K562 (cell line): Measurements from ENCODE around the gene TXNL4A. TPM values are rescaled to one million over a fixed set of nuclear protein-coding genes. Genes with fewer than 3 reads are reported as not detected.

ENCODE experiments used
- GABPB1 ChIP-seq: sonication (generic); formaldehyde crosslinking; IDR thresholded peaks from 2 replicates; pipeline ENCODE4 v1.8.0; 2022; ENCODE audit warnings: mild to moderate bottlenecking, missing genetic modification reagents
- HOXB6 ChIP-seq: fragments of 250-450 bp; sonication (Bioruptor Pico); IDR thresholded peaks from 2 replicates; pipeline ENCODE4 v1.5.1; 2022; ENCODE audit warnings: mild to moderate bottlenecking, borderline replicate concordance
- MAFK ChIP-seq: IDR thresholded peaks from 2 replicates; pipeline ENCODE4 v1.6.1; 2011; ENCODE audit warnings: low read length, improper control_type of control experiment
- MGA ChIP-seq: fragments of 450-650 bp; IDR thresholded peaks from 2 replicates; pipeline ENCODE4 v1.6.1; 2016; ENCODE audit warnings: mild to moderate bottlenecking, moderate library complexity
- NKRF ChIP-seq: fragments of 450-650 bp; IDR thresholded peaks from 2 replicates; pipeline ENCODE4 v1.6.1; 2016; ENCODE audit warnings: borderline replicate concordance
- POLR2G ChIP-seq: fragments of 200-400 bp; formaldehyde crosslinking; IDR thresholded peaks from 2 replicates; pipeline ENCODE4 v1.6.1; 2017; ENCODE audit warnings: low read depth, mild to moderate bottlenecking, antibody characterized with exemption, low read length, moderate library complexity
- SNIP1 ChIP-seq: fragments of 450-650 bp; IDR thresholded peaks from 2 replicates; pipeline ENCODE4 v1.7.1; 2017; ENCODE audit warnings: low read depth, mild to moderate bottlenecking
- ZNF316 ChIP-seq: fragments of 450-650 bp; IDR thresholded peaks from 2 replicates; pipeline ENCODE4 v1.6.1; 2016
- polyA plus RNA-seq, 8 experiments: library from polyadenylated mRNA; depleted of rRNA in 4 of 8; stranded (reverse) in 5 of 8; unstranded in 3 of 8; fragments of >200 nt; fragmentation: Nextera tagmentation in 2 of 8; fragmentation: Illumina TruSeq in 1 of 8; extraction: Ambion mirVana in 2 of 8; extraction: Trizol in 1 of 8; gene quantifications; 2 replicates each; pipeline versions ENCODE4 v1.2.1 to v1.2.3, GENCODE V29; 2011 to 2014; ENCODE audit warnings: inconsistent platforms in 1 of 8, missing spikeins in 1 of 8
- total RNA-seq, 7 experiments: library from RNA; depleted of rRNA in 6 of 7; stranded (reverse); fragments of >200 nt in 6 of 7; fragmentation: Illumina TruSeq in 2 of 7; extraction: Trizol in 2 of 7; gene quantifications; 2 replicates each; pipeline versions ENCODE4 v1.2.1 to v1.2.3, GENCODE V29; 2011 to 2021; ENCODE audit warnings: low replicate concordance in 1 of 7
- TF ChIP-seq, protein P1 (sequence below): sonication (generic); formaldehyde crosslinking; IDR thresholded peaks from 2 replicates; pipeline ENCODE4 v1.8.0; 2022; ENCODE audit warnings: mild to moderate bottlenecking, missing genetic modification reagents

TXNL4A gene
- total and polyA plus RNA-seq, 9 of the 15 experiments (the other 6 are each of a cell fraction or from before 2014, with no cell fraction given): 27.0 to 132 (median 87.5) TPM

- TF ChIP-seq MGA (peak; percentile 47), MAFK (no peak), NKRF (no peak), HOXB6 (CRISPR knock-in tag) (no peak), ZNF316 (no peak), GABPB1 (no peak), POLR2G (peak; percentile 79), SNIP1 (no peak)
- TF ChIP-seq, protein P1, sequence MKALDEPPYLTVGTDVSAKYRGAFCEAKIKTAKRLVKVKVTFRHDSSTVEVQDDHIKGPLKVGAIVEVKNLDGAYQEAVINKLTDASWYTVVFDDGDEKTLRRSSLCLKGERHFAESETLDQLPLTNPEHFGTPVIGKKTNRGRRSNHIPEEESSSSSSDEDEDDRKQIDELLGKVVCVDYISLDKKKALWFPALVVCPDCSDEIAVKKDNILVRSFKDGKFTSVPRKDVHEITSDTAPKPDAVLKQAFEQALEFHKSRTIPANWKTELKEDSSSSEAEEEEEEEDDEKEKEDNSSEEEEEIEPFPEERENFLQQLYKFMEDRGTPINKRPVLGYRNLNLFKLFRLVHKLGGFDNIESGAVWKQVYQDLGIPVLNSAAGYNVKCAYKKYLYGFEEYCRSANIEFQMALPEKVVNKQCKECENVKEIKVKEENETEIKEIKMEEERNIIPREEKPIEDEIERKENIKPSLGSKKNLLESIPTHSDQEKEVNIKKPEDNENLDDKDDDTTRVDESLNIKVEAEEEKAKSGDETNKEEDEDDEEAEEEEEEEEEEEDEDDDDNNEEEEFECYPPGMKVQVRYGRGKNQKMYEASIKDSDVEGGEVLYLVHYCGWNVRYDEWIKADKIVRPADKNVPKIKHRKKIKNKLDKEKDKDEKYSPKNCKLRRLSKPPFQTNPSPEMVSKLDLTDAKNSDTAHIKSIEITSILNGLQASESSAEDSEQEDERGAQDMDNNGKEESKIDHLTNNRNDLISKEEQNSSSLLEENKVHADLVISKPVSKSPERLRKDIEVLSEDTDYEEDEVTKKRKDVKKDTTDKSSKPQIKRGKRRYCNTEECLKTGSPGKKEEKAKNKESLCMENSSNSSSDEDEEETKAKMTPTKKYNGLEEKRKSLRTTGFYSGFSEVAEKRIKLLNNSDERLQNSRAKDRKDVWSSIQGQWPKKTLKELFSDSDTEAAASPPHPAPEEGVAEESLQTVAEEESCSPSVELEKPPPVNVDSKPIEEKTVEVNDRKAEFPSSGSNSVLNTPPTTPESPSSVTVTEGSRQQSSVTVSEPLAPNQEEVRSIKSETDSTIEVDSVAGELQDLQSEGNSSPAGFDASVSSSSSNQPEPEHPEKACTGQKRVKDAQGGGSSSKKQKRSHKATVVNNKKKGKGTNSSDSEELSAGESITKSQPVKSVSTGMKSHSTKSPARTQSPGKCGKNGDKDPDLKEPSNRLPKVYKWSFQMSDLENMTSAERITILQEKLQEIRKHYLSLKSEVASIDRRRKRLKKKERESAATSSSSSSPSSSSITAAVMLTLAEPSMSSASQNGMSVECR (CRISPR knock-in tag): no peak
These were observed 36.6 kb downstream of the TXNL4A start, which contains the start of gene SLC66A2 (continued) for GRCh38 chr18:79951545-79952455.
